Measurements from ENCODE around the gene SNX14. TPM values are rescaled to one million over a fixed set of nuclear protein-coding genes. Genes with fewer than 3 reads are reported as not detected.
"Not testable (repeated sequence)": the region's sequence is repeated elsewhere in the genome, so short reads cannot be mapped to it uniquely, and the experiment has no call there.

The SNX14 gene
- total and polyA plus RNA-seq, 5 donors from 2014 or later, result 46.1 to 63.2 (median 51.8) TPM

DNA sequence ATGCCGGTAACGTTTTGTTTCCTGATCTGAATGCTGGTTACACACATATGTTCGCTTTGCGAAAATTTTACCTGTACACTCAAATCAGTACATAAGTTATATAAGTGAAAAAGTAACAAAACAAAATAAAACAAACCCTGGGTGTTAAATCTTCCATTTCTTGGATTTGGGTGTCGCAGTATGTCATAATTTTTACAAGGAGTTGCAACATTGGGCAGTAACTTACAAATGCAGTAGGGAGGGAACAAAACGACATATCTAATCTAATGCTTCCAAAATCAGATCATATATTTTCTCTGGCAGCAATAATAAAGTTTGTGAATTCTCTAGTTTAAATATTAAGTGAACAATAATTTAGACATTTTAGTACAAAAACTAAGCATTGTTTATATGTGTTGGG is 25.2 kb downstream of the SNX14 start:
- ATAC-seq (ENCODE audit: low read depth in 2 of 2), result no peak

GRCh38 chr6:85565736-85566135 is 27.9 kb downstream of the SNX14 start:
- no peaks in the 10 kb centered on the region for H3K27me3 ChIP-seq (ENCODE audit: control insufficient read depth, insufficient read depth, low read length)
- peaks cover 39% of the 10 kb centered on the region for H3K36me3 ChIP-seq (ENCODE audit: control insufficient read depth, insufficient read depth, low read length)
- Mint-ChIP-seq H3K4me3 (no peak overlapping the region), H3K4me1 (peaks cover 4 to 10% (median 7%) of the 10 kb centered on the region in 4 donors), H3K9me3 (peaks cover 0 to 1% (median 0%) of the 10 kb centered on the region in 7 donors), H3K36me3 (peaks cover 49% of the 10 kb centered on the region), H3K27me3 (no peaks in the 10 kb centered on the region), H3K27ac (peak overlapping the region in 1 of 3 donors; percentile 52)
- H3K4me3 ChIP-seq (ENCODE audit: low read depth, low read length), result no peak overlapping the region
- ATAC-seq (ENCODE audit: low read depth in 2 of 2) (no peak), DNase-seq (no peak)
- no peaks in the 10 kb centered on the region for H3K4me1 ChIP-seq (ENCODE audit: control insufficient read depth, insufficient read depth, low read length, poor library complexity, severe bottlenecking)
- H3K9me3 ChIP-seq (ENCODE audit: control insufficient read depth in 2 of 2, low read length in 2 of 2), result no peaks in the 10 kb centered on the region
- no peak overlapping the region for H3K27ac ChIP-seq (ENCODE audit: insufficient read depth, low read length, poor library complexity, severe bottlenecking)

More for the DNA sequence above, 25.2 kb downstream of the SNX14 start:
- no peaks in the 10 kb centered on the region for H3K9me3 ChIP-seq (ENCODE audit: control insufficient read depth in 2 of 2, low read length in 2 of 2)
- Mint-ChIP-seq H3K27ac (no peak overlapping the region), H3K4me1 (peaks cover 4 to 10% (median 7%) of the 10 kb centered on the region in 4 donors), H3K36me3 (peaks cover 45% of the 10 kb centered on the region), H3K4me3 (no peak overlapping the region), H3K9me3 (peaks cover 0 to 1% (median 0%) of the 10 kb centered on the region in 7 donors), H3K27me3 (no peaks in the 10 kb centered on the region)
- H3K36me3 ChIP-seq (ENCODE audit: control insufficient read depth, insufficient read depth, low read length), result peaks cover 42% of the 10 kb centered on the region
- H3K4me1 ChIP-seq (ENCODE audit: control insufficient read depth, insufficient read depth, low read length, poor library complexity, severe bottlenecking), result no peaks in the 10 kb centered on the region
- DNase-seq, result no peak
- no peak overlapping the region for H3K4me3 ChIP-seq (ENCODE audit: low read depth, low read length)
- H3K27me3 ChIP-seq (ENCODE audit: control insufficient read depth, insufficient read depth, low read length), result no peaks in the 10 kb centered on the region
- H3K27ac ChIP-seq (ENCODE audit: insufficient read depth, low read length, poor library complexity, severe bottlenecking), result no peak overlapping the region

- not testable (repeated sequence) for H3K9me3 Mint-ChIP-seq; H3K27me3 ChIP-seq (ENCODE audit: control insufficient read depth, insufficient read depth, low read length); DNase-seq; H3K4me3 Mint-ChIP-seq; H3K27ac Mint-ChIP-seq; H3K27me3 Mint-ChIP-seq; H3K9me3 ChIP-seq (ENCODE audit: control insufficient read depth in 2 of 2, low read length in 2 of 2); H3K4me1 ChIP-seq (ENCODE audit: control insufficient read depth, insufficient read depth, low read length, poor library complexity, severe bottlenecking); ATAC-seq (ENCODE audit: low read depth in 2 of 2); H3K27ac ChIP-seq (ENCODE audit: insufficient read depth, low read length, poor library complexity, severe bottlenecking); H3K4me3 ChIP-seq (ENCODE audit: low read depth, low read length)
- Mint-ChIP-seq H3K4me1 (peaks cover 2 to 15% (median 4%) of the 10 kb centered on the region in 4 donors), H3K36me3 (peaks cover 51% of the 10 kb centered on the region)
- H3K36me3 ChIP-seq (ENCODE audit: control insufficient read depth, insufficient read depth, low read length), result peaks cover 33% of the 10 kb centered on the region
These were observed 29.4 kb downstream of the SNX14 start for GRCh38 chr6:85564223-85564622.

DNA sequence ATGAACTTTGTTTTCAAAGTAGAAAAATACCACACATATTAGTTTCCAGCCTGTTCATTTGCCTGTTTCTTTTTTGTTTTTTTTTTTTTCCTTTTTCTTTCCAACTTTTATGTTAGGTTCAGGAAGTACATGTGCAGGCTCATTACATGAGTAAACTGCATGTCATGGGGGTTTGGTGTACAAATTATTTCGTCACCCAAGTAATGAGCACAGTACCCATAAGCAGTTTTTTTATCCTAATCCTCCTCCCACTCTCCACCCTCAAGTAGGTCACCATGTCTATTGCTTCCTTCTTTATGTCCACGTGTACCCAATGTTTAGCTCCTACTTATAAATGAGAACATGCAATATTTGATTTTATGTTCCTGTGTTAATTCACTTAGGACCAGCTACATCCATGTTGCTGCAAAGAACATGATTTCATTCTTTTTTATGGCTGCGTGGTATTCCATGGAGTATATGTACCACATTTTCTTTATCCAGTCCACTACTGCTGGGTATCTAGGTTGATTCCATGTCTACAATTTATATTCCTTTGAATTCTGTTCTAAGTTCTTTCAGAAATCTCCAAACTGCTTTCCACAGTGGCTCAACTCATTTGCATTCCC is 31.8 kb downstream of the SNX14 start:
- ATAC-seq (ENCODE audit: low read depth in 2 of 2), result no peak
- H3K4me1 ChIP-seq (ENCODE audit: control insufficient read depth, insufficient read depth, low read length, poor library complexity, severe bottlenecking), result no peaks in the 10 kb centered on the region
- no peaks in the 10 kb centered on the region for H3K9me3 ChIP-seq (ENCODE audit: control insufficient read depth in 2 of 2, low read length in 2 of 2)
- H3K4me3 Mint-ChIP-seq, result no peak overlapping the region
- H3K9me3 Mint-ChIP-seq, result peaks cover 0 to 1% (median 0%) of the 10 kb centered on the region in 7 donors
- peaks cover 0 to 16% (median 5%) of the 10 kb centered on the region in 4 donors for H3K4me1 Mint-ChIP-seq
- peaks cover 41% of the 10 kb centered on the region for H3K36me3 Mint-ChIP-seq
- H3K27me3 ChIP-seq (ENCODE audit: control insufficient read depth, insufficient read depth, low read length), result no peaks in the 10 kb centered on the region
- H3K27ac Mint-ChIP-seq, result no peak overlapping the region
- no peak overlapping the region for H3K27ac ChIP-seq (ENCODE audit: insufficient read depth, low read length, poor library complexity, severe bottlenecking)
- DNase-seq, result no peak
- no peak overlapping the region for H3K4me3 ChIP-seq (ENCODE audit: low read depth, low read length)
- H3K27me3 Mint-ChIP-seq, result no peaks in the 10 kb centered on the region
- H3K36me3 ChIP-seq (ENCODE audit: control insufficient read depth, insufficient read depth, low read length), result peaks cover 18% of the 10 kb centered on the region

DNA sequence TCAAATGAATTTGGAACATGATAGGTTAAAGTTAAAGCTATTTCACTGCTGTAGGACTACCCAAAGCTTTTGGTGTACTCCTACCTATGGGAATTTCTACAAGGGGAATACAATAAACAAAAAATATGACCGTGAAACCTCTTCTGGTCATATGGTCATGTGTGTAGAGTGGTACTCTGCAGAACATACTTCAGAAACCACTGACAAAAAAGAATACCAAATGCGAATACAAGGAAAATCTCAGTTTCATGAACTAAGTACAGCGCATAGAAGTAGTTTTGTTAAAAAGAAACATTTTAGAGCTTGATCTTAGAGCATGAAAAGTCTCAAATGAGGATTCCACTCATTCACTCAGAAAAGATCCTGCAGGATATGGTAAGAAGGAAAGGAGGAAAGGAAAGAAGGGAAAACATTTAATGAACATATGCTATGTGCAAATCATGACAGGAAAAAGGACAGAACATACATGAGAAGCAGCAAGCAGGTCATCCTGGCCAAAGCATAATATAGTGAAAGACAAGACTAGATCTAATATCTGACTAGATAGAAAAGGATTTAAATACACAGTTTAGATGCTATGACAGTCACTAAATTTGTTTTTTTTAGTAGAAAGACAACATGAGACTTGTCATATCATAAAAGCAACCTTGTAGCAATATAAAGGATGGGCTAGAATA is 36.5 kb downstream of the SNX14 start:
- no peak for ATAC-seq (ENCODE audit: low read depth in 2 of 2)
- peaks cover 24% of the 10 kb centered on the region for H3K36me3 ChIP-seq (ENCODE audit: control insufficient read depth, insufficient read depth, low read length)
- H3K27ac Mint-ChIP-seq, result no peak overlapping the region

DNA sequence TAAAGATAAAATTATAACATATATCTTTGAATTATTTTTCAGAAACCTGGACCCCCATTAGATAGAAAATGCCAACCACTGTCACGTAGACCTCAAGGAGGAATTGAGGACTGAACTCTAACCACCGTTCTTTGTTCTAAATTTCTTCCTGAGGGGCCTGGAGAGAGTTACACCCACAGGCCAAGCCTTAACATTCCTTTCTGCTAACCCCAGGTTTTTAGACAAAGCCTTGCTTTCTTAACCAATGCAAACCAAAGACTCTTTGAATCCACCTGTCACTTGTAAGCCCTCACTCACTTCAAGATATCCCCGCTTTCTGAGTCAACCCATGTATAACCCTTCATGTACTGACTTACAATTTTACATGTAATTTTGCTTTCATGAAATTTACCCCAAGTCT is 41.0 kb downstream of the SNX14 start:
- H3K4me3 ChIP-seq (ENCODE audit: low read depth, low read length), result no peak overlapping the region
- H3K4me1 Mint-ChIP-seq, result peaks cover 0 to 4% (median under 1%) of the 10 kb centered on the region in 4 donors
- no peaks in the 10 kb centered on the region for H3K27me3 Mint-ChIP-seq
- peaks cover 22% of the 10 kb centered on the region for H3K36me3 Mint-ChIP-seq
- H3K9me3 ChIP-seq (ENCODE audit: control insufficient read depth in 2 of 2, low read length in 2 of 2), result no peaks in the 10 kb centered on the region
- no peaks in the 10 kb centered on the region for H3K4me1 ChIP-seq (ENCODE audit: control insufficient read depth, insufficient read depth, low read length, poor library complexity, severe bottlenecking)
- DNase-seq (no peak), ATAC-seq (ENCODE audit: low read depth in 2 of 2) (no peak)
- H3K27ac ChIP-seq (ENCODE audit: insufficient read depth, low read length, poor library complexity, severe bottlenecking), result no peak overlapping the region
- H3K27me3 ChIP-seq (ENCODE audit: control insufficient read depth, insufficient read depth, low read length), result no peaks in the 10 kb centered on the region
- no peak overlapping the region for H3K4me3 Mint-ChIP-seq
- H3K36me3 ChIP-seq (ENCODE audit: control insufficient read depth, insufficient read depth, low read length), result peaks cover 29% of the 10 kb centered on the region
- peaks cover 0 to 3% (median 0%) of the 10 kb centered on the region in 7 donors for H3K9me3 Mint-ChIP-seq
- H3K27ac Mint-ChIP-seq, result no peak overlapping the region

More for the DNA sequence above, 36.5 kb downstream of the SNX14 start:
- peaks cover 0 to 20% (median under 1%) of the 10 kb centered on the region in 4 donors for H3K4me1 Mint-ChIP-seq
- Histone ChIP-seq H3K27me3 (ENCODE audit: control insufficient read depth, insufficient read depth, low read length) (no peaks in the 10 kb centered on the region), H3K4me1 (ENCODE audit: control insufficient read depth, insufficient read depth, low read length, poor library complexity, severe bottlenecking) (no peaks in the 10 kb centered on the region), H3K4me3 (ENCODE audit: low read depth, low read length) (no peak overlapping the region), H3K27ac (ENCODE audit: insufficient read depth, low read length, poor library complexity, severe bottlenecking) (no peak overlapping the region), H3K9me3 (ENCODE audit: control insufficient read depth in 2 of 2, low read length in 2 of 2) (no peaks in the 10 kb centered on the region)
- peaks cover 27% of the 10 kb centered on the region for H3K36me3 Mint-ChIP-seq
- no peaks in the 10 kb centered on the region for H3K27me3 Mint-ChIP-seq
- DNase-seq, result no peak
- no peaks in the 10 kb centered on the region for H3K9me3 Mint-ChIP-seq
- no peak overlapping the region for H3K4me3 Mint-ChIP-seq

- Histone ChIP-seq H3K27me3 (ENCODE audit: control insufficient read depth, insufficient read depth, low read length) (no peaks in the 10 kb centered on the region), H3K9me3 (ENCODE audit: control insufficient read depth in 2 of 2, low read length in 2 of 2) (no peaks in the 10 kb centered on the region), H3K4me1 (ENCODE audit: control insufficient read depth, insufficient read depth, low read length, poor library complexity, severe bottlenecking) (no peaks in the 10 kb centered on the region), H3K4me3 (ENCODE audit: low read depth, low read length) (no peak overlapping the region), H3K36me3 (ENCODE audit: control insufficient read depth, insufficient read depth, low read length) (peaks cover 35% of the 10 kb centered on the region), H3K27ac (ENCODE audit: insufficient read depth, low read length, poor library complexity, severe bottlenecking) (no peak overlapping the region)
- ATAC-seq (ENCODE audit: low read depth in 2 of 2), result no peak
- DNase-seq, result peak in 1 of 3 donors; percentile 4
- peaks cover 0 to 4% (median 0%) of the 10 kb centered on the region in 4 donors for H3K4me1 Mint-ChIP-seq
- H3K27me3 Mint-ChIP-seq, result no peaks in the 10 kb centered on the region
- H3K9me3 Mint-ChIP-seq, result peaks cover 0 to 3% (median 0%) of the 10 kb centered on the region in 7 donors
- no peak overlapping the region for H3K4me3 Mint-ChIP-seq
- peaks cover 29% of the 10 kb centered on the region for H3K36me3 Mint-ChIP-seq
- H3K27ac Mint-ChIP-seq, result peak overlapping the region in 1 of 3 donors; percentile 54
These were observed 42.4 kb downstream of the SNX14 start for GRCh38 chr6:85551264-85551663.

Data from CD4-positive, CD25-positive, alpha-beta regulatory T cell (primary cell).